ENCODE measurements around the gene C15orf39.

Gene C15orf39

GRCh38 chr15:75195122-75195765 lies 6.4 kb upstream of the C15orf39 start:
- no peak for DNase-seq (ENCODE audit: low read depth in 1 of 2, low spot score in 1 of 2)

GRCh38 chr15:75195766-75196241 lies 5.9 kb upstream of the C15orf39 start:
- DNase-seq (ENCODE audit: low read depth in 1 of 2, low spot score in 1 of 2): no peak

GRCh38 chr15:75197062-75197630 lies 4.5 kb upstream of the C15orf39 start:
- no peak for DNase-seq (ENCODE audit: low read depth in 1 of 2, low spot score in 1 of 2)

- no peak for DNase-seq (ENCODE audit: low read depth in 1 of 2, low spot score in 1 of 2)
Observed at GRCh38 chr15:75198560-75199356, 2.9 kb upstream of the C15orf39 start.

- no peak for DNase-seq (ENCODE audit: low read depth in 1 of 2, low spot score in 1 of 2)
Observed at GRCh38 chr15:75199357-75199940, 2.2 kb upstream of the C15orf39 start.

GRCh38 chr15:75200391-75200764 lies 1.3 kb upstream of the C15orf39 start:
- DNase-seq (ENCODE audit: low read depth in 1 of 2, low spot score in 1 of 2): no peak

- no peak for DNase-seq (ENCODE audit: low read depth in 1 of 2, low spot score in 1 of 2)
Observed at GRCh38 chr15:75200765-75201615, 692 bp upstream of the C15orf39 start.

- peak; percentile 62 to 77 for DNase-seq (ENCODE audit: low read depth in 1 of 2, low spot score in 1 of 2)
Observed at GRCh38 chr15:75202251-75203016, 752 bp downstream of the C15orf39 start.

GRCh38 chr15:75203017-75203907 lies 1.6 kb downstream of the C15orf39 start:
- no peak for DNase-seq (ENCODE audit: low read depth in 1 of 2, low spot score in 1 of 2)

GRCh38 chr15:75203908-75204263 lies 2.2 kb downstream of the C15orf39 start:
- DNase-seq (ENCODE audit: low read depth in 1 of 2, low spot score in 1 of 2): no peak

- DNase-seq (ENCODE audit: low read depth in 1 of 2, low spot score in 1 of 2): peak; percentile 64 to 79
Observed at GRCh38 chr15:75204340-75205063, 2.8 kb downstream of the C15orf39 start.

GRCh38 chr15:75205064-75205395 lies 3.3 kb downstream of the C15orf39 start:
- no peak for DNase-seq (ENCODE audit: low read depth in 1 of 2, low spot score in 1 of 2)

GRCh38 chr15:75206006-75206405 lies 4.3 kb downstream of the C15orf39 start:
- DNase-seq (ENCODE audit: low read depth in 1 of 2, low spot score in 1 of 2): no peak

GRCh38 chr15:75206803-75207617 lies 5.3 kb downstream of the C15orf39 start:
- no peak for DNase-seq (ENCODE audit: low read depth in 1 of 2, low spot score in 1 of 2)

- no peak for DNase-seq (ENCODE audit: low read depth in 1 of 2, low spot score in 1 of 2)
Observed at GRCh38 chr15:75207618-75208500, 6.2 kb downstream of the C15orf39 start.

- DNase-seq (ENCODE audit: low read depth in 1 of 2, low spot score in 1 of 2): no peak
Observed at GRCh38 chr15:75208501-75209288, 7.0 kb downstream of the C15orf39 start.

Data from activated CD4-positive, alpha-beta T cell treated with anti-CD3 and anti-CD28 coated beads, Interleukin-2, amount 50 U/mL, for 24 hours (primary cell).